HG02884 (cell line): ENCODE measurements around the gene RALGAPA1.

ENCODE experiments used
- ATAC-seq: cut with Tn5 transposase; IDR thresholded peaks from one replicate; pipeline ENCODE4 v1.9.1; 2021; ENCODE audit warnings: mild to moderate bottlenecking, moderate library complexity; ENCODE audit not compliant: unreplicated experiment

Gene RALGAPA1

DNA sequence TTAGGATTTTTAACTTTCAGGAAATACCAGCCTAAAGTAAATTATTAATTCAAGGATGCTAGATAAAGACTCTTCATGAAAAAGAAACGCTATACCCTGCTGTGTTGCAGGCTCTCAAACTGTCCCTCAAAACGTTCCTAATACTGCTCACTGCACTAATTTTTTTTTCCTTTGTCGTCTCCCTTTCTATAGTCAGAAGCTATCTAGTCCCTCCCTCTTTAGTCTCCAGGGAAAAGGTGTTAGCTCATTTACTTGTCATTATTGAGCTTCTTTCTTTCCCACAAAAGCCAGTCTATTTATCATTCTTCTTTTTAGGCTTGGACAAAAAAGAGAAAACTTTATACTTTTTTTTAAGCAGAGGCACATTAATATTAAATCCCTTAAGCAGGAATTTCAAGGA is 305.4 kb downstream of the RALGAPA1 start:
- ATAC-seq, result no peak

DNA sequence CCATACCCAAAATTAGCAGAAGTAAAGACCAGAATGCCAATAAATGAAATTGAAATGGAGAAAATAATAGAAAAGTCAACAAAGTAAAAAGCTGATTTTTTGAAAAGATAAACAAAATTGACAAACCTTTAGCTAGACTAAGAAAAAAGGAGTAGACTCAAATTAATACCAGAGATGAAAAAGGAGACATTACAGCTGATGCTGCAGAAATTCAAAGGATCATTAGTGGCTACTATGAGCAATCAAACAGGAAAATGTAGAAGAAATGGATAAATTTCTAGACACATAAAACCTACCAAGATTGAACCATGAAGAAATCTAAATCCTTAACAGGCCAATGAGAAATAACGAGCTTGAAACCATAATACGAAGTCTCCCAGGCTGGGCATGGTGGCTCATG is 309.9 kb downstream of the RALGAPA1 start:
- ATAC-seq, result no peak

DNA sequence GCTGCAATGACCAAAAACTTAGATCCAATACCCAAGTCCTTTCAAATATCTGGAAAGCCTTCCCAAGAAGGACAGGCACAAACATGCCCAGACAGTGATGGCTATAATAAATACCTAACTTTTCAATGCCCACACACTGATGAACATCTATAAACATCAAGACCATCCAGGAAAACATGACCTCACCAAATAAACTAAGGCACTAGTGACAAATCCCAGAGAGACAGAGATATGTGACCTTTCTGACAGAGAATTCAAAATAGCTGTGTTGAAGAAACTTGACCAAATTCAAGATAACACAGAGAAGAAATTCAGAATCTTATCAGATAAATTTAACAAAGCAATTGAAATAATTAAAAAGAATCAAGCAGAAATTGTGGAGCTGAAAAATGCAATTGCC is 313.8 kb downstream of the RALGAPA1 start:
- no peak for ATAC-seq

DNA sequence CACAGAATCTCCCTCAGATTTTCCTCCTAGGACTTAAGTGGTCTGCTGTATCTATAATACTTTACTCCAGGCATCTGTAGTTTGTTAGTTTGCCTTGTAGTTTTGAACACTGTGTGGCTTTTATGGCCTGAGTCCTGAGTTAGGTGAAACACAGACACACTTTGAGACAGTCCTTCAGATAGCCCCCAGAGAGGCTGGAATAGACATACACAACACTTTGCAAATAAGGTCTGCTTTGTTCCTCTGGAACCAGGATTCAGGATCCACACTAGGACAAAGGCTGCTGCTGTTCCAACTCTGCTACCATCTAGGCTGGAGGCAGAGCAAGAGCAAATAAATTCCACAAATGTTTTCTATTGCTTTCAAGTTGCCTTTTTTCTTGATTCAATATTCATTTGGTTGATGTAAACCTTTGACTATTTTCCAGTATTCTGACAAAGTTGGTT is 316.5 kb downstream of the RALGAPA1 start:
- ATAC-seq, result no peak
